ENCODE results near the gene PTK7.

PTK7 gene

DNA sequence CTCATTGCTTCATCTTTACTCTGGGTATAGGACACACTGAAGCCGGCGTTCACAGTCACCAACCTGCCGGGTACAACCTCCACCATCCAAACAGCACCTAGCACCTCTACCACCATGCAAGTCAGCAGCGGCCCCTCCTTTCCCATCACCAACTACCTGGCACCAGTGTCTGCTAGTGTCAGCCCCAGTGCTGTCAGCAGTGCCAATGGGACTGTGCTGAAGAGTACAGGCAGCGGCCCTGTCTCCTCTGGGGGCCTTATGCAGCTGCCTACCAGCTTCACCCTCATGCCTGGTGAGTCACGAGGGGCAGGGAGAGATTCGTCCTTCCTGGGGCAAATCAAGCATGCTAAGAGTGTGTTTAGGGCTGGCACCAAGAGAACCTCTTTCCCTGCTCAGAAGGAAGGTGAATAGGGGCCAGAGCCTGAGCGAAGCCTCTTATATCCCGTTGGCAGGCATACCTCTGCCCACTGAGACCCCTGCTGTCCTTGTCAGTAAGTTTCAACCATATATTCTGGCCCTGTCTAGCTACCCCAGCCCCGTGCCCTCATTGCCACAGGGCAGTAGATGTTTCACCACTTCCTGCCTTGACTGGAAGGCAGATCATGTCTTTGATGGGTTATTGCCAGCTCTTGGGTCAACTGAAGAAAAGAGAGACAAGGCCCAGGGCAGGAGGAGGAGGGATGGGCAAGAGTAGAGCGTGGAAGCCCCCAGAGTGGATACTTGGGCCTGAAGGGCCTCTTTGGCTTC is 99.7 kb downstream of the PTK7 start:
- Histone ChIP-seq H3K4me3 (ENCODE audit: insufficient read depth, low read length, poor library complexity, severe bottlenecking) (no peak overlapping the region), H3K79me2 (ENCODE audit: insufficient read depth, low read length) (peaks cover 28% of the 10 kb centered on the region), H3K4me2 (ENCODE audit: low read depth, low read length, poor library complexity, severe bottlenecking) (no peak overlapping the region), H3K9ac (ENCODE audit: low read length) (no peak overlapping the region), H3F3A (ENCODE audit: insufficient read depth) (peaks cover 26% of the 10 kb centered on the region), H3K36me3 (ENCODE audit: low read length) (peaks cover 14% of the 10 kb centered on the region), H3K27ac (ENCODE audit: low read depth, low read length) (no peak overlapping the region), H2AFZ (ENCODE audit: low read depth, low read length, severe bottlenecking) (no peak overlapping the region), H3K27me3 (ENCODE audit: low read length) (no peaks in the 10 kb centered on the region), H4K20me1 (ENCODE audit: low read depth, low read length) (peaks cover 5% of the 10 kb centered on the region; the same call in 1 of the 2 replicates), H3K9me3 (ENCODE audit: insufficient read depth, low read length) (no peaks in the 10 kb centered on the region), H3K9me2 (replicated peaks; ENCODE audit: insufficient read depth, low read length) (no peaks in the 10 kb centered on the region)
- TF ChIP-seq, protein P1, sequence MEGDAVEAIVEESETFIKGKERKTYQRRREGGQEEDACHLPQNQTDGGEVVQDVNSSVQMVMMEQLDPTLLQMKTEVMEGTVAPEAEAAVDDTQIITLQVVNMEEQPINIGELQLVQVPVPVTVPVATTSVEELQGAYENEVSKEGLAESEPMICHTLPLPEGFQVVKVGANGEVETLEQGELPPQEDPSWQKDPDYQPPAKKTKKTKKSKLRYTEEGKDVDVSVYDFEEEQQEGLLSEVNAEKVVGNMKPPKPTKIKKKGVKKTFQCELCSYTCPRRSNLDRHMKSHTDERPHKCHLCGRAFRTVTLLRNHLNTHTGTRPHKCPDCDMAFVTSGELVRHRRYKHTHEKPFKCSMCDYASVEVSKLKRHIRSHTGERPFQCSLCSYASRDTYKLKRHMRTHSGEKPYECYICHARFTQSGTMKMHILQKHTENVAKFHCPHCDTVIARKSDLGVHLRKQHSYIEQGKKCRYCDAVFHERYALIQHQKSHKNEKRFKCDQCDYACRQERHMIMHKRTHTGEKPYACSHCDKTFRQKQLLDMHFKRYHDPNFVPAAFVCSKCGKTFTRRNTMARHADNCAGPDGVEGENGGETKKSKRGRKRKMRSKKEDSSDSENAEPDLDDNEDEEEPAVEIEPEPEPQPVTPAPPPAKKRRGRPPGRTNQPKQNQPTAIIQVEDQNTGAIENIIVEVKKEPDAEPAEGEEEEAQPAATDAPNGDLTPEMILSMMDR (IDR thresholded peaks at IDR 0.05; ENCODE audit: insufficient read depth, low read length, poor library complexity, severe bottlenecking), result no peak
- no peak for TF ChIP-seq EZH2phosphoT487 (conservative IDR thresholded peaks at IDR 0.05; ENCODE audit: low read length)

DNA sequence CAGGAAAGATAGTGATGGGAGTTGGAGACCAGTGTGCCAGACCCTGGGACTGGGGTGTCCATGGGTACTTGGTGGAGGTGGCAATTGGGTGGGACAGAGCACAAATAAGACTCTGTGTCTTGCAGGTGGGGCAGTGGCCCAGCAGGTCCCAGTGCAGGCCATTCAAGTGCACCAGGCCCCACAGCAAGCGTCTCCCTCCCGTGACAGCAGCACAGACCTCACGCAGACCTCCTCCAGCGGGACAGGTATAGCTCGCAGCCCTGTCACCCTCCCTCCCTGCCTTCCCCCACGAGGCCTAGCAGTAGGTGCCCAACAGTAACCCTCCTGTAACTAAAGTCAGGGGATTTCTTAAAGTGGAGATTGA is 100.3 kb downstream of the PTK7 start:
- no peaks in the 10 kb centered on the region for H3K27me3 ChIP-seq (ENCODE audit: low read length)
- H3K9me2 ChIP-seq (replicated peaks; ENCODE audit: insufficient read depth, low read length), result no peaks in the 10 kb centered on the region
- TF ChIP-seq, protein P1 (IDR thresholded peaks at IDR 0.05; ENCODE audit: insufficient read depth, low read length, poor library complexity, severe bottlenecking), result no peak
- TF ChIP-seq EZH2phosphoT487 (conservative IDR thresholded peaks at IDR 0.05; ENCODE audit: low read length), result no peak
- no peak overlapping the region for H2AFZ ChIP-seq (ENCODE audit: low read depth, low read length, severe bottlenecking)
- no peak overlapping the region for H3K4me3 ChIP-seq (ENCODE audit: insufficient read depth, low read length, poor library complexity, severe bottlenecking)
- H3K36me3 ChIP-seq (ENCODE audit: low read length), result peaks cover 14% of the 10 kb centered on the region
- H3K9me3 ChIP-seq (ENCODE audit: insufficient read depth, low read length), result no peaks in the 10 kb centered on the region
- no peak overlapping the region for H3K4me2 ChIP-seq (ENCODE audit: low read depth, low read length, poor library complexity, severe bottlenecking)
- H3K79me2 ChIP-seq (ENCODE audit: insufficient read depth, low read length), result peaks cover 28% of the 10 kb centered on the region
- peaks cover 31% of the 10 kb centered on the region for H3F3A ChIP-seq (ENCODE audit: insufficient read depth)
- H3K9ac ChIP-seq (ENCODE audit: low read length), result no peak overlapping the region
- no peak overlapping the region for H3K27ac ChIP-seq (ENCODE audit: low read depth, low read length)
- peaks cover 5% of the 10 kb centered on the region; the same call in 1 of the 2 replicates for H4K20me1 ChIP-seq (ENCODE audit: low read depth, low read length)

DNA sequence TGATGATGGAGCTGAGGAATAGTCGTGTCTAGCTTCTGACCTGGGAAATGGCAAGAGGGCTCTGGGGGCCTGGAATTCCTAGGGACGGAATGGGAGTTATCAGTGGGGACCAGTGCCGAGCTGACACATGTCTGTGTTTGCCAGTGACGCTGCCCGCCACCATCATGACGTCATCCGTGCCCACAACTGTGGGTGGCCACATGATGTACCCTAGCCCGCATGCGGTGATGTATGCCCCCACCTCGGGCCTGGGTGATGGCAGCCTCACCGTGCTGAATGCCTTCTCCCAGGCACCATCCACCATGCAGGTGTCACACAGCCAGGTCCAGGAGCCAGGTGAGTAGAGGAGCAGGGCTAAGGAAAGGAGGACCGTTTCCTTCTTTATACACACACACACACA is 102.0 kb downstream of the PTK7 start:
- H3K27me3 ChIP-seq (ENCODE audit: low read length), result no peaks in the 10 kb centered on the region
- H3K4me2 ChIP-seq (ENCODE audit: low read depth, low read length, poor library complexity, severe bottlenecking), result no peak overlapping the region
- H3K79me2 ChIP-seq (ENCODE audit: insufficient read depth, low read length), result peaks cover 23% of the 10 kb centered on the region
- H2AFZ ChIP-seq (ENCODE audit: low read depth, low read length, severe bottlenecking), result no peak overlapping the region
- no peak overlapping the region for H3K4me3 ChIP-seq (ENCODE audit: insufficient read depth, low read length, poor library complexity, severe bottlenecking)
- H3F3A ChIP-seq (ENCODE audit: insufficient read depth), result peaks cover 30% of the 10 kb centered on the region
- no peak overlapping the region for H3K9ac ChIP-seq (ENCODE audit: low read length)
- H3K9me2 ChIP-seq (replicated peaks; ENCODE audit: insufficient read depth, low read length), result no peaks in the 10 kb centered on the region
- no peak for TF ChIP-seq EZH2phosphoT487 (conservative IDR thresholded peaks at IDR 0.05; ENCODE audit: low read length)
- peaks cover 5% of the 10 kb centered on the region; the same call in 1 of the 2 replicates for H4K20me1 ChIP-seq (ENCODE audit: low read depth, low read length)
- H3K36me3 ChIP-seq (ENCODE audit: low read length), result peaks cover 14% of the 10 kb centered on the region
- no peak overlapping the region for H3K27ac ChIP-seq (ENCODE audit: low read depth, low read length)
- H3K9me3 ChIP-seq (ENCODE audit: insufficient read depth, low read length), result no peaks in the 10 kb centered on the region

All from SU-DHL-6 (cell line).